SIG-M5 treated with dmso at 0.1 percent for 504 hours (cell line): ENCODE data around the gene PARD3.
A peak's percentile ranks its signal among the peaks of the same experiment; 100 is the strongest.
"Not testable (repeated sequence)": the region's sequence is repeated elsewhere in the genome, so short reads cannot be mapped to it uniquely, and the experiment has no call there.

Experiments
- DNase-seq: peaks from one replicate; lab custom pipeline; 2025; ENCODE audit not compliant: unreplicated experiment; lab: John Stamatoyannopoulos, UW

PARD3 gene

GRCh38 chr10:34745244-34745643 lies 69.9 kb downstream of the PARD3 start:
- DNase-seq: no peak

DNA sequence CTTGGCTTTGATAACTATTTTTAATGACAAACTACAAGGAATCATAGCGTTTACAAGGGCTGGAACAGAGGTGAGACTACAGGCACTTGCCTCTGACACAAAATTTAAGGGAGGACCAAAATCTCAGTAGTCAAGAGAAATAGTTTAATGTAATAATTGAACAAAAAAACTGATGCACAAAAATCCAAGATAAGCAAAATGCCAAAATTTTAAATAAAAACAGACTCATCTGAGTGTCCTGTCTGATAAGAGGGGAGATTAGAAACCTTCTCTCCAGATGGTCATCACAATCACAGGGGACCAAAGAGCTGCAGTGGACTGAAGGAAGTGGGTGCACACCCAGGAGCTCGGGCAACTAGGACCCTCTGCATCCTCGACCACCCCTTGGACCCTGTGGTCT lies 70.5 kb downstream of the PARD3 start:
- DNase-seq: no peak

- no peak for DNase-seq
Measured at GRCh38 chr10:34743814-34744213, 71.3 kb downstream of the PARD3 start.

DNA sequence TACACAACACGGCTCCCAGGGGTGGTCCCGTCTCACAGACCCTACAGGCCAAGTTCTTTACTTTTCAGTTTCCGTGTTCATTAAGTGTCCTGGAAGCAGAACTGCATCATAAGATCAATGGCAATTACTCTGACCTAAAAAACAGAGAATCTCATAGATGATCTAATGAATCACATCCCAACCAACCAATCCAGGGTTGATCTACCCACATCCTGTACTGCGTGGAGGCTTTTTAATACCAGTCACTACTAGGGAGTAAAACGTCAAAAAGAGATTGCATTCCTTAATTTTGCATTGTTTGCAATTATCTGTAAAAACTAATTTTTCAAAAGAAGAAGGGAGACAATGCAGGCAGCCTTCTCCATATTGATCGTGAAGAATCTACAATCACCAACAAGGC lies 72.6 kb downstream of the PARD3 start:
- no peak for DNase-seq

GRCh38 chr10:34741087-34741486 lies 74.0 kb downstream of the PARD3 start:
- DNase-seq: not testable (repeated sequence)

DNA sequence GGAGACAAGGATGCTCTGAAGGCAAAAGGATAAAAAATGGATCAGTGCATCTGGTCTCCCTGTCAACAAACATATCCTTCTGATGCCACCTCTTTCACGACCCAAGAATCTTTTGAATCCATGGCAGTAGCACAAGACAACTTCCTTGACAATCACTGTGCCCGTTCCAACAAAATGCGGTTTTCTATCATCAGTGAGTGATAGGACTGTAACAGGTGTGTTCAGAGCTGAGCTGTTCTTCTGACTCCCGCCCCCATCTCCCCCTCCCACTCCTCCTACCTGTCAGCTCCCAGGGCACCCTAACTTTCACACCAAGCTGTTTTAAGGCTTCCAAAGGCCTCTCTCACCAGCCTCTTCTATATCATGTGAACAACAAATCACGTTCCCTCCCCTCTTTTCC lies 74.8 kb downstream of the PARD3 start:
- DNase-seq: no peak

DNA sequence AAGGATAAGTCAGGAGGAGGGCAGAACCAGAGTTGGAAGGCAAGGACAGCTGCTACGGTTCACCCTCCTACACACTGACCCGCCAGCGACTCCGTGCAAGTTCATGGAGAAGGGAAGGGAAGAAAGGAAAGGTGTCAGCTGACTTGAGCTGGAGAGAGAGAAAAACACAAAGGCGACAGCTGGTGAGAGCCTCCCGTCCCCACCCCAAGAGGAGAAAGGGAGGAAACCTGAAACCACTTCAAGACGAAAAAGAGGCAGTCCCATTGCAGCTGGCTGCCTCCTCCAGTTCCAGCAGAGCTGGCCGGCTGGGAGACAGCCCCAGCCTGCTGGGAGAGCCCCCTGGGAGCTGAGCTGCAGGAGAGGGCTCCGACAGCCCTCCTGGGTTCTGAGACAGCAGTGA lies 75.2 kb downstream of the PARD3 start:
- no peak for DNase-seq

- DNase-seq: no peak
Measured at GRCh38 chr10:34737772-34738169, 77.3 kb downstream of the PARD3 start.

- DNase-seq: no peak
Measured at GRCh38 chr10:34736976-34737771, 77.9 kb downstream of the PARD3 start.

GRCh38 chr10:34734918-34735317 lies 80.2 kb downstream of the PARD3 start:
- DNase-seq: no peak

- peak; percentile 8 for DNase-seq
Measured at GRCh38 chr10:34732926-34733325, 82.2 kb downstream of the PARD3 start.

- DNase-seq: no peak
Measured at GRCh38 chr10:34731885-34732701, 83.0 kb downstream of the PARD3 start.

GRCh38 chr10:34731213-34731612 lies 83.9 kb downstream of the PARD3 start:
- no peak for DNase-seq

- no peak for DNase-seq
Measured at GRCh38 chr10:34730726-34731125, 84.4 kb downstream of the PARD3 start.

DNA sequence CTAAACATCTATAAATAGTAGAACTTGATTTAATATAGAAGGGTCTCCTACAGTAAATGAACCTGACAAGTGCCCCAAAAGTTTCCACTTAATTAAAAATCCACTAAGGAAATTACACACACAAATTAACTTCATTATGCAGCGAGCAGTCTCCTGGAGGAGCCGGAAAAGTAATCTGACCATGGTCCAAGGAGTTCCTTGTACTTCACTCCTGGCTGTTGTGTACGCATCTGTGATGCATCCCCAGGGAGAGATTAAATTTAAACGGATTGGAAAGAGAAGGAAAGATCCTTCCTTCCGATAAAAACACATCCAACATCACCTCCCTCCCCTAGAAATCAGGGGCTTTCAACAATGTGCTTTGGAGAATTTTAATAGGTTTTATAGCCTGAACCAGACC lies 85.5 kb downstream of the PARD3 start:
- DNase-seq: no peak

GRCh38 chr10:34728361-34728760 lies 86.7 kb downstream of the PARD3 start:
- no peak for DNase-seq

DNA sequence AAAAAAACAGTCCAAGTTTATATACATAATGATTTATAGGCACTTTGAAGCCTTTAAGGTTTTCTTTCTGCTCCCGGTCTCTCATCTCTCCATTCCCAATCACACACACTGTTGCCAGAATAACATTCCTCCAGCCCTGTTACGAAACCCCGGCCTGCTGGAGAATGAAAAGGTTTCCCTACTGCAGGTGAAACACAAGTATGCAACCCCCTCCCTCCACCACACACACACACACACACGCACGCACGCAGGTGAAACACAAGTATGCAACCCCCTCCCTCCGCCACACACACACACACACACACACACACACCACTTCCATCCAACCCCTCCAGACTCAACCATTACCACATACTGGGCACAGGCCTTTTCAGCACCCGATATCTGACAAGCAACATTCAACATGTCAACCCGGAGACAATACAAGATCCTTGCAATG lies 87.5 kb downstream of the PARD3 start:
- no peak for DNase-seq

GRCh38 chr10:34726862-34727261 lies 88.2 kb downstream of the PARD3 start:
- peak; percentile 5 for DNase-seq

DNA sequence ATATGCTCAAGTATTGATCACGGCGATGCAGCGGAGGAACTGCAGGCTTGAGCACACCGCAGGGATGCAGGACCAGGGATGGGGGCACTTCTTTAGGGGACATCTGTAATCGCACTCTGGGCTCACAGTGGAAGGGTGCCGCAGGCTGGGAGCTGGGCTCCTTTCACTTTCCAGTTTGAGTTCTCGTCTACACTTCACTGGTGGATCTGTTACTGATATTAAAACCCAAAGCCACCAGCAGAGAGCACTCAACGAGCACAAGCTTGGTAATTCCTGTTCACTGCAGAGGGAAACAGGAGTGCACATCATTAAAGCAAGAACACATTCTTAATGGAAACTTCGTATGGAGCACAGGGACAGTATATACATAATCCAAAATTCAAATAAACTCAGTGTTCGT lies 91.3 kb downstream of the PARD3 start:
- DNase-seq: peak; percentile 29

DNA sequence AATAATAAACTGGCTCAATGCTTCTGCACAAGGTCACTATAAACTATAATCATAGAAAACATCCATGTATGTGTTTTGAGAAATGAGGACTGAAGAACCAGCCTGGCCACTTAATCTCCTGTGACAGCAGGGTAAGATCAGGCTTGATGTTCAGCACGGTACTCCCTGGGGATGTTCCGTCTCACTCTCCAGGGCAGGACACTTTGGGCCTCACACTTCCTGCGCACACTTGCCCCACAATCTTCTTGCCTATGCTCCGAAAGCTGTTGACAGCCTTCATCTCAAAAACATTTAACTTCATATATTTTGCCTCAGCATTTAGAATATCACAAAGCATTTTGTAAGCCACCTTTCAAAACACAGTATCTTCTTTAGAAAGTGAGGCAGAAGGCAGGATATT lies 92.7 kb downstream of the PARD3 start:
- DNase-seq: no peak

- no peak for DNase-seq
Measured at GRCh38 chr10:34721208-34721840, 93.8 kb downstream of the PARD3 start.

DNA sequence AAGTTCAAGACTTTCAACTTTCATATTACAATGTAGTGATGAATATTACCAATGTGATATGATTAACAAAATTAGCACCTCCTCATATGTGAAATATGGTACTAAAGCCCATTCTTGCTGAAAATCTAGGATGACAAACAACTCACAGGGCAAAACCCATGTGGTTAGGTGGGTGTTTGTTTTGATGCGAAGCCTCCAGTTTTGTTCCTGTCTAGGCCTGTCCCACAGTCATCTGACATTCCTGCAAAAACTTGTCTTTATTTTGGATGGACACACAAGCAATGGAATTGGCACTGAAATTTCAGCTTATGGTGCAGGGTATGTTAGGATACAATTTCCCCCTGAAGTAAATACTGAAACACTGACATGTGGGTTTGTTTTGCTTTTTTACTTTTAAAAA lies 95.3 kb downstream of the PARD3 start:
- DNase-seq: no peak
